Left lung (tissue), 10 donors: ENCODE measurements around the gene WDR13. TPM values are rescaled to one million over a fixed set of nuclear protein-coding genes. Genes with fewer than 3 reads are reported as not detected.

Source experiments
- ATAC-seq: fragments of 200-7000 bp; cut with Tn5 transposase; one replicate; pipeline ENCODE4 v1.9.1; 2020; ENCODE audit warnings: moderate library complexity
- DNase-seq, 4 donors: peaks; one replicate each; pipeline ENCODE4 v3.0.0-alpha.2; 2013 to 2020
- H3K27ac ChIP-seq, 2 donors: fragments of 200-600 bp; sonication (generic) in 1 of 2; one replicate each; pipeline versions ENCODE4 v1.5.0 to v1.8.0; 2020 to 2021
- H3K27me3 ChIP-seq, 2 donors: fragments of 200-600 bp; sonication (generic) in 1 of 2; one replicate each; pipeline versions ENCODE4 v1.5.0 to v1.8.0; 2020 to 2021
- H3K36me3 ChIP-seq, 2 donors: fragments of 200-600 bp; sonication (generic) in 1 of 2; one replicate each; pipeline versions ENCODE4 v1.5.0 to v1.8.0; 2020 to 2021
- H3K4me1 ChIP-seq, 2 donors: fragments of 200-600 bp; one replicate each; pipeline ENCODE4 v1.8.0; 2021
- H3K4me3 ChIP-seq, 2 donors: fragments of 200-600 bp; sonication (generic) in 1 of 2; one replicate each; pipeline versions ENCODE4 v1.5.0 to v1.8.0; 2020 to 2021; ENCODE audit warnings: mild to moderate bottlenecking in 1 of 2
- H3K9me3 ChIP-seq, 2 donors: fragments of 200-600 bp; sonication (generic) in 1 of 2; one replicate each; pipeline versions ENCODE4 v1.5.0 to v1.8.0; 2020 to 2021
- CTCF ChIP-seq, 2 donors: fragments of 200-600 bp; sonication (generic) in 1 of 2; IDR thresholded peaks; one replicate each; pipeline versions ENCODE4 v1.5.0 to v1.8.0; 2021; ENCODE audit warnings: antibody characterized with exemption in 2 of 2
- intact Hi-C, 2 donors: fragments of 100-400 bp; cut with DNase I; formaldehyde crosslinking; loops; one replicate each; pipeline versions ENCODE4 v1.11.2 to v1.14.2; 2022
- polyA plus RNA-seq, 6 donors: library from polyadenylated mRNA; unstranded; fragments of 120-200 nt; gene quantifications; one replicate each; pipeline ENCODE4 v1.2.1, GENCODE V29; 2013; ENCODE audit not compliant: insufficient read length in 6 of 6
- total RNA-seq, 2 donors: library from RNA; stranded (reverse); fragmentation: NEBNext Ultra II Directional; extraction: Animal tissue kit (Norgen Biotek cat#: 25700); gene quantifications; one replicate each; pipeline ENCODE4 v1.2.1, GENCODE V29; 2021
- donor health status: DM: no; HTN: yes; CAD: no.
- donor health status: DM: no; HTN: no; CAD: no.

WDR13 gene
- total and polyA plus RNA-seq, 8 donors = 97.5 to 145 (median 112) TPM

GRCh38 chrX:48580662-48581061, 16.6 kb upstream of the WDR13 start:
- peaks cover 0 to 22% of the 10 kb centered on the region in 2 donors for H3K4me1 ChIP-seq
- H3K27me3 ChIP-seq = no peaks in the 10 kb centered on the region
- intact Hi-C loops = no loop called here
- DNase-seq (no peak), ATAC-seq (peak; percentile 87)
- TF ChIP-seq CTCF (IDR thresholded peaks at IDR 0.05) = no peak
- no peak overlapping the region for H3K27ac ChIP-seq
- H3K9me3 ChIP-seq = no peaks in the 10 kb centered on the region
- peaks cover 0 to 45% of the 10 kb centered on the region in 2 donors for H3K36me3 ChIP-seq
- no peak overlapping the region for H3K4me3 ChIP-seq

GRCh38 chrX:48584698-48585097, 12.6 kb upstream of the WDR13 start:
- H3K27me3 ChIP-seq = no peaks in the 10 kb centered on the region

GRCh38 chrX:48589482-48590162, 7.7 kb upstream of the WDR13 start:
- intact Hi-C loops = no loop called here
- TF ChIP-seq CTCF (IDR thresholded peaks at IDR 0.05) = no peak
- Histone ChIP-seq H3K27me3 (no peaks in the 10 kb centered on the region), H3K4me3 (no peak overlapping the region), H3K4me1 (peaks cover 0 to 16% of the 10 kb centered on the region in 2 donors), H3K9me3 (no peaks in the 10 kb centered on the region), H3K36me3 (no peaks in the 10 kb centered on the region), H3K27ac (no peak overlapping the region)
- no peak for ATAC-seq
- DNase-seq = no peak

More at GRCh38 chrX:48584698-48585097, 12.6 kb upstream of the WDR13 start:
- Histone ChIP-seq H3K9me3 (no peaks in the 10 kb centered on the region), H3K36me3 (peaks cover 0 to 5% of the 10 kb centered on the region in 2 donors), H3K27ac (no peak overlapping the region), H3K4me1 (no peaks in the 10 kb centered on the region), H3K4me3 (no peak overlapping the region)
- intact Hi-C loops = no loop called here
- no peak for TF ChIP-seq CTCF (IDR thresholded peaks at IDR 0.05)
- DNase-seq = no peak
- ATAC-seq = no peak

- Histone ChIP-seq H3K36me3 (no peaks in the 10 kb centered on the region), H3K9me3 (no peaks in the 10 kb centered on the region), H3K27me3 (no peaks in the 10 kb centered on the region), H3K27ac (peak overlapping the region; percentile 46 to 73), H3K4me3 (no peak overlapping the region), H3K4me1 (peaks cover 0 to 16% of the 10 kb centered on the region in 2 donors)
- no peak for DNase-seq
- intact Hi-C loops = no loop called here
- ATAC-seq = no peak
- TF ChIP-seq CTCF (IDR thresholded peaks at IDR 0.05) = no peak
Observed at GRCh38 chrX:48590203-48591103, 6.8 kb upstream of the WDR13 start.

GRCh38 chrX:48591255-48591791, 6.0 kb upstream of the WDR13 start:
- ATAC-seq (peak; percentile 75), DNase-seq (peak in 1 of 4 donors; percentile 12)
- no peaks in the 10 kb centered on the region for H3K36me3 ChIP-seq
- H3K4me1 ChIP-seq = peaks cover 0 to 16% of the 10 kb centered on the region in 2 donors
- H3K27ac ChIP-seq = peak overlapping the region; percentile 48 to 73
- H3K9me3 ChIP-seq = no peaks in the 10 kb centered on the region
- intact Hi-C loops = no loop called here
- TF ChIP-seq CTCF (IDR thresholded peaks at IDR 0.05) = no peak
- no peaks in the 10 kb centered on the region for H3K27me3 ChIP-seq
- no peak overlapping the region for H3K4me3 ChIP-seq
